ENCODE data around the gene SHANK3. TPM values are rescaled to one million over a fixed set of nuclear protein-coding genes. Genes with fewer than 3 reads are reported as not detected.
A peak's percentile ranks its signal among the peaks of the same experiment; 100 is the strongest.
"Not testable (repeated sequence)": the region's sequence is repeated elsewhere in the genome, so short reads cannot be mapped to it uniquely, and the experiment has no call there.

The SHANK3 gene
- total RNA-seq (2014; rRNA removed; shearing (Covaris generic); ENCODE audit: low replicate concordance) = 1.1 and 2.3 TPM in 2 replicates

DNA sequence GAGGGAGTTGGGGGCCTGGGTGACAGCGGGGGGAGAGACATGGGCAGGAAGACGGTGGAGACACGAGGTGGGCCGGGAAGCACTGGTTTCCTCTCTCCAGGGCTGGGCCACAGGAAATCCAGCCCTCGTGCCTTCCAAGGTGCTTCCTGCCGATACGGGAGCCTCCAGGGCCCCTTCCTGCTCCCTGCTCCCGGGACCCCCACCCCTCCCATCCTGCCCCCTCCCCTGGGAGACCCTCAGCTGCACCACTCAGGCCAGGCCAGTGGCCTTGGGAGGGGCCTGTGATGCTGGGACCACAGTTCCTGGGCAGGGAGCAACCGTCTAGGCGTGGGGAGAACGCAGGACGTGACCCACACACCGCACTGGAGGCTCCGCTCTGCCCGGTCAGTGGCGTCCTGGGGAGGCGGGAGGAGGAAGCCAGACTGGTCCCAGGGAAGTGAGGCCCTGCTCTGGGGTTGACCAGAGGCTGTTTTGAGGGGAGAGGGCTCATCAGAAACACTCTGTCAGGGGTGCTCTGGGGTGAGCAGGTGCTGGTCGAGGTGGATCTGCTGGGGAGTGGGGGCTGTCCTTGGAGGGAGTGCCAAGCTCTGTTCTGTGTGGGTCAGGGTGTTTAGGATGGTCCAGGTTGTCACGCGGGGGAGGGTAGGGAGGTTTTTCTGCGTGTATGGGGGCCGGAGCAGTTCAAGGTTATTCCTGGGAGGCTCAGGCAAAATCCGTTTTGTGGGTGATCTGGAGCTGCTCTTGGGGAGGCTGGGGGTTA is at the start of gene SHANK3:
Gene SHANK3, plus strand, starts transcription at position 353 of the 760 bp plus-strand sequence.
- in situ Hi-C loops (cut with HindIII; ENCODE audit: low pct_unique_long_range_greater_than_20kb, low sequenced_read_pairs) = no loop called here
- no peak for DNase-seq (ENCODE audit: low read depth)

DNA sequence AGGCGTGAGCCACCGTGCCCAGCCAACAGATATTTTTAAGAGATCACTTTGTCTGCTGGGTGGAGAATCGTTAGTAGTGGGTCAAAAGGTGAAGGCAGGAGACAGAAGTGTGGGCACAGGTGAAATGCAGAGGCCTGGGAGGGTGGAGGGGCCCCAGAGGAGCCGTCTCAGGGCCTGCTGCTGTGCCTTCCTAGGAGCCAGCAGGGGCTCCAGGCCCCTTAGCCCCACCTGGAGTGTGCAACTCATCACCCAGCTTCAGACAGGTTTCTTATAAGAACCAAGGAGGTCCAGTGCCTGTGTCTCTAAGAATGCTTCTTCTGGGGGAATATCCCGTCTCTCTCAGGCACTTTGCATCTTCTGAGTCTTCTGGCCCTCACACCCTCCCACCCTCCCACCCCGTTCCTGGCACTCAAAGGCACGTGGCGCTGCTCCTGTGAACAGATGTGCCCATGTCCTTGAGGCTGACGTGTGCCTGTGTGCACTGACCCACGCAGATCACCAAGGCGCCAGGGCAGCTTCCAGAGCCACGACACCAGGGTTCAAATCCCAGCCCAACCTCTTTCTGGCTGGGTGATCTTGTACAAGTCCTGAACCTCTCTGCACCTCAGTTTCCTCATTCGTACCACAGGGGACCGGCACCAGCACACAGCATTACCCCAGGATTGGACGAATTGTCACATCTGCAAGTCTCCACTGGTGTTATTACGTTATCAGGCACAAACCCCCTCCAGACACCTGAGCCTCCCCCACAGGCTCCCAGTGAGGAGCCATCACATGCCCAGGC is 48.1 kb upstream of the SHANK3 start:
- no peak for DNase-seq (ENCODE audit: low read depth)
- in situ Hi-C loops (cut with HindIII; ENCODE audit: low pct_unique_long_range_greater_than_20kb, low sequenced_read_pairs) = no loop called here

DNA sequence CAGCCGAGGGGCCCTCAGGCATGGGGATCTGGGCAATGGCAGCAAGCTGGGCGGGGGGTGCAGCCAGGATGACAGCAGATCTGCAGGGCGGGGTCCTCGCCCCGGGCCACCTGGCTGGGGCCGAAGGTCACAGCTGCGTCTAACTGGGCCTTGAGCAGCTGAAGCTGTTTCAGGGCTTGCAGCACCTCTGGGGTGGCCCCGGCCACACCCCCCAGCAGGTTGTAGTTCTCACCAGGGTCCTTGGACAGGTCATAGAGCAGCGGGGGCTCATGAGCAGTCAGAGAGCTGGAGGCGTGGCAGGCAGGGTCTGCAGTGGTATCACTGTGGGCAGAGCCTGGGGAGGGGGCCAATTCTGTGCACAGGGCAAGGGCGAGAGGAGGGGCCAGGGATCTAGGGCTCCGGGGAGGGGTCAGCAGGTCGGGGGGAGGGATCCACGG is 47.5 kb upstream of the SHANK3 start:
- in situ Hi-C loops (cut with HindIII; ENCODE audit: low pct_unique_long_range_greater_than_20kb, low sequenced_read_pairs) = no loop called here
- no peak for DNase-seq (ENCODE audit: low read depth)

DNA sequence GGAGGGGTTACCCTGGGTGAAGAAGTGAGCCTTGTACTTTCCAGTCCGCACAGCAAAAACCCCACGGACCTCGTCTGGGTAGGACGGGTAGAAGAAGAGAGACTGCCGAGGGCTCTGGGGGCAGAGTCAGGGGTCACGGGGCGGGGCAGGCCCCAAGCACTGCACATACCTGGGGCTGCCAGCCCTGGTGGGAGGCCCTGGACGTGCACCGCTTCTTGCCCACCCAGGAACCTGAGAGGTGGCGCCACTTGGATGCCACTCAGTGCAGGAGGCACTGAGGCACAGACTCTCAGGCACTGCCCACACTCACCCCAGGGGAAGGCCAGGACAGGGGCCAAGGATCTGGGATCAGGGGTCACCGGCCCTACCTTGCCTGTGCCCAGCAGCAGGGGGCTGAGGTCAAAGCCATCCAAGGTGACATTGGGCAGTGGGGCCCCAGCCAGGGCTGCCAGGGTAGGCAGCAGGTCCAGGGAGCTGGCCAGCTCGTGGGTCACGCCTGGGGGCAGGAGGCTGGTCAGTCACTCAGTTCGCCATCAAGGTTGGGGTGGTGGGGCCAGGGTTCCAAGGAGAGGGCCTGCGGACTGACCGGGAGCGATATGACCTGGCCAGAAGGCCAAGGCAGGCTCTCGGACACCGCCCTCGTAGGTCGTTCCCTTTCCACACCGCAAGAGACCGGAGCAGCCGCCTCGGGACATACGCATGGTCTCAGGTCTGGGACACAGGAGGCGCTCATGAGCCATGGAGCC is 46.9 kb upstream of the SHANK3 start:
- in situ Hi-C loops (cut with HindIII; ENCODE audit: low pct_unique_long_range_greater_than_20kb, low sequenced_read_pairs) = no loop called here
- no peak for DNase-seq (ENCODE audit: low read depth)

DNA sequence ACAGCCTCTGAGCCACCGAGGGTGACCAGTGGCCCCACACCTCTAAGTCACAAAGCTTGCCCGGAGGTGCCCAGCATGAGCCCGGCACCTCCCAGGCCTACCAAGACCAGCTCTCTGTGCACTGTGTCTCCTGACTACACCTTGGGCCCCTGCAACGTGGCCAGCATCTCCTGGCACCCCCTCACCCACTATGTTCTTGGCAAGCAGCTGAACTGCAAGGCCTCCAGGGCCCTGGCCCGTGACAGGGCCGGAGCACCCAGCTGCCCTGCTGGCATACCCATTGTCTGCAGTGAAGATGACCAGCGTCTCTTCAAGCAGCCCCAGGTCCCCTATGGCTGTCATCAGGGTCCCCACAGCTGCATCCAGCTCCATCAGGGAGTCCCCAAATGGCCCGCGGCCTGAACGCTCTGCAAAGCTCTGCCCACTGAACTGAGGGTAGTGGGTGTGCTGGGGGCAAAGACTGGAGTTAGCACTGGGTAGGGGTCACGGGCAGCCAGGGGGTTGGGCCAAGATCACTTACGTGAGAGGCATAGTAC is 46.2 kb upstream of the SHANK3 start:
- no peak for DNase-seq (ENCODE audit: low read depth)
- in situ Hi-C loops (cut with HindIII; ENCODE audit: low pct_unique_long_range_greater_than_20kb, low sequenced_read_pairs) = no loop called here

DNA sequence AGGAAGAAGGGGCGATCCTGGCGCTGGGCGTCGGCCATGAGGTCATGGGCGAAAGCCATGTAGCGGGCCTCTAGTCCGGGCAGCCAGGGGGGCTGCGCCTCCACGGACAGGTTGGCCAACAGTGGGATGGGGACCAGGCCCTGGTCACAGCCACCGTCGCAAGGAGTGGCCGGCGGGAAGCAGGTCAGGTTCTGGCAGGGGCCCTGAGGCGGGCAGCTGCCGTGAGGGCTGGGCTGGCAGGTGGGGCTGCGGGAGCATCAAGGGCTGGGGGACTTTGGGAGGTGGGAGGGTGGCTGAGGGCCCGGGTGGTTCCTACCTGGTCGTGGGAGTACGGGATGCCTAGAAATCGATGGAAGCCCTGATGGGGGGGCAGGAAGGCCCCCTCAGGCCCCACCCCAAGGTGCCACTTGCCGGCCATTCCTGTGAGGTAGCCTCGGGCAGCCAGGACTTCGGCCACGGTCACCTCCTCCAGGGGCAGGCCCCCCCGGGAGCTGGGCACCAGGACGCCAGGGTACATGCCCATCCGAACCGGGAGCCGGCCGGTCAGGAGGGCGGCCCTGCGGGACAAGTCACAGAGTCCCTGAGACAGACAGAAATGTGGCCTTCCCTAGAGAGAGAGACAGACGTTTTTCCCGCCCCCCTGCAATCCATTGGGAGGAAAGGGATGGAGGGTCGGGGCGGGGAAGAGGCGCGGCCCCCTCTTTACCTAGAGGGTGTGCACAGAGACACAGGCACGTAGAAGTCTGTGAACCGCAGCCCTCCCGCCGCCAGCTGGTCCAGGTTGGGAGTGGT is 45.6 kb upstream of the SHANK3 start:
- in situ Hi-C loops (cut with HindIII; ENCODE audit: low pct_unique_long_range_greater_than_20kb, low sequenced_read_pairs) = no loop called here
- no peak for DNase-seq (ENCODE audit: low read depth)

DNA sequence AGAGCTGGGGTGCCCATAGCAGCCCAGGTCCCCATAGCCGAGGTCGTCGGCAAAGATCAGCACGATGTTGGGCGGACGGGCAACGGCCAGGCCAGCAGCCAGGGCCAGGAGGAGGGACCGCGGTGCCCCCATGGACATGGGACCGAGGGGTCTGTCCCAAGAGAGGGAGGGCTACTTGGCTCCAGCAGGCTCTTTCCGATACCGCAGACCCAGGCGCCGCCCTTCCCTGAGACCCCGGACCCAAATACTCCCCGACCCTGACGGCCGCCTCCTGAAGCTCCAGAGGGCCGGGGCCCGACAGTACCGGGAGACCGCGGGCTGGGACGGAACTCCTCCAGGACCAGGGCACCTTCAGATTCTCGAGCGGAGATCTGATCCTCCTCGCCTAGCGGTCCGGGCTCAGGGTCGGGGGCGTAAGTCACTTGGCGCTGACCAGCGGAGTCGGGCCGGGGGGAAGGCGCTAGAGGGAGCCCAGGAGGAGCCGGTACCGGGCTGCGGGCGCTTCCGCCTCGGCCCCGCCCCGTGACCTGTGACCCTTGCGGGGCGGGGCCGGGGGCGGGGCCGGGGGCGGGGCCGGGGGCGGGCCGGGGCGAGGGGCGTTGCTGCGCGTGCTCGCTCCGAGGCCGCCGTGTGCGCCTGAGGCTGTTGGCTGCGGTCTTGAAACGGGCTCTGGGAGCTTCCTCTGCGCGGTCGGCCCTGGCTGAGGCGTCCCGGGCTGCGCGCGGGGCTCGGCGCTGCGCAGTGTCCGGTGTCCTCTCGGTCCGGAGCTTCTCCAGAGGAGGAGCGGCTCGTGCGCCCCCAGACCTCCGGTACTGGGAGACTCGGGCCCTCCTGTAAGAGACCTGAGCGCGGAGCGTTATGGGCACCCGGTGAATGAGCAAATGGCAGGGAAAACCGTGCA is 44.7 kb upstream of the SHANK3 start, which contains the start of gene ARSA:
Gene ARSA, minus strand, starts transcription at position 511 of the 901 bp plus-strand sequence. Its CDS starts 373 bp downstream, at position 138.
- peak; percentile 72 for DNase-seq (ENCODE audit: low read depth)
- in situ Hi-C loops (cut with HindIII; ENCODE audit: low pct_unique_long_range_greater_than_20kb, low sequenced_read_pairs) = no loop called here

DNA sequence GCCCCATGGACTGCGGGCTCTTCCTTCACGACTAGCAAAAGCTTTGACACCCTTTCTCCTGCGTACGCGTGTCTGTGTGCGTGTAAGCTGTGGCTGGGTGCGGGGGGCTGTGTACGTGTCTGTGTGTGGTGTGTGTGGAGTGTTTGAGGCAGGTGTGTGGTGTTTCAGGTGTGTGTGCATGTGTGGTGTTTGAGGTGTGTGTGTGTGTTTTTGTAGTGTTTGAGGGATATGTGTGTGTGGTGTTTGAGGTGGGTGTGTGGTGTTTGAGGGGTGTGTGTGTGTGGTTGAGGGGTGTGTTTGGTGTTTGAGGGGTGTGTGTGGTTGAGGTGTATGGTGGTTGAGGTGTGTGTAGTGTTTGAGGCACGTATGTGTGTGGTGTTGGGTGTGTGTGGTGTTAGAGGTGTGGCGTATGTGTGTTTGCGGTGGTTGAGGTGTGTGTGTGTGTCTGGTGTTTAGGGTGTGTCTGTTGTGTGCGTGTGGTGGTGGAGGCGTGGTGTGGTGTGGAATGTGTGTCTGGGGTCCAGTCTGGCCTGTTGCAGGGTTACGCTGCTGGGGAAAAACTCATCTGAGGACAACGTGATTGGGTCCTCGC is 44.0 kb upstream of the SHANK3 start:
- in situ Hi-C loops (cut with HindIII; ENCODE audit: low pct_unique_long_range_greater_than_20kb, low sequenced_read_pairs) = no loop called here
- DNase-seq (ENCODE audit: low read depth) = no peak

DNA sequence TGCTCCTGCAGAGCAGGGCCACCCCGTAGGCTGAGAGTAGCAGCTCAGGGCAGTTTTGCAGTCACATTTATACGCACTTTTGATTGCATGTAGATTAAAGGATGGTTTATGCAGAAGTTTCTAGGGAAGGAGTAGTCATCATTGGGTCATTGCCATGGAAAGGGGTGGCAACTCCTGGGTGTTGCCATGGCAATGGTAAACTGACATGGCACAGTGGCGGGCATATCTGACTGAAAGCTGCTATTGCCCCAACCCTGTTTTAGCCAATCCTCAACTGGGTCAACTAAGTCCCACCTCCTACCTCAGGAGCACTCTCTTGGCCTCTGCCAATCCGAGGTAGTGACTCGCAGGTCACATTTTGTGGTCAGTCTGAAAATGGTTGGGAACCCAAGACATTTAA is 42.2 kb upstream of the SHANK3 start:
- in situ Hi-C loops (cut with HindIII; ENCODE audit: low pct_unique_long_range_greater_than_20kb, low sequenced_read_pairs) = loop anchor here (5.0 kb wide), 1 partner anchor 37 kb away; no protein-coding TSS in a partner anchor
- DNase-seq (ENCODE audit: low read depth) = peak; percentile 82

DNA sequence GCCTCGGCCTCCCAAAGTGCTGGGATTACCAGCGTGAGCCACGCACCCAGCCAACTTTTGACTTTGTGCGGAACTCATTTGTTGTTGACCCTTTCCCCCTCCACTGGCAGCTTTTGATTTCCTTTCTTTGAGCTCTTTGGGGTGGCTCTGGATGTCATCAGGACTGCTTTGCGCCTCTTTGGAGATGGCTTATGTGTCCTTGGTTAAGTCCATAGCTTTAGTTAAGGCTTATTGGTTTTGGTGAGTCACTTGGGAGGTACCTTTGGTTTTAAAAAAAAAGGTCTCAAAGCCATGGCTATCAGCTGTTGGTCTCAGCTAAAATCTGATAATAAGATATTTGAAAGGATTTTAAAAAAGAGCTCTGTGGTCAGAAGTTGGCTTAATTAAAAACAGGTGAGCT is 39.5 kb upstream of the SHANK3 start:
- in situ Hi-C loops (cut with HindIII; ENCODE audit: low pct_unique_long_range_greater_than_20kb, low sequenced_read_pairs) = loop anchor here (5.0 kb wide), 1 partner anchor 34 kb away; no protein-coding TSS in a partner anchor
- DNase-seq (ENCODE audit: low read depth) = no peak

DNA sequence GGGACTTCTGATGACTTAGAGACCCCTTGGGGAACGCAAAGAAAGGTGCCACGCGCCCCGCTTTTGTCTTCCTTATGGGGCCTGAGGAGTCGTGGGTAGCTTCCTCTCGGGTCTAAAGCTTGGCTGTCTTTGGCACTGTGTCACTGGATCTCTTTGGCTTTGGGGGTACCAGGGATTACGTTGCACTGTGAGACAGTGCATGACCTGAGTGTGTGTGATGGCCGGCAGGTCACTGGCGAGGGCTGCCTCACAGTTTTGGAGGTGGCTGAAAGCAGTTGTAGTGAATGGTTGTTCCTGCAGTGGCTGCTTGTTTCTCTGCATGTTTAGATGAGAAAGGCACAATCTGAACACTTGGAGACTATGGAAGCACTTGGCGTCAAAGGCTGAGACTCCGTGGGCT is 38.9 kb upstream of the SHANK3 start:
- in situ Hi-C loops (cut with HindIII; ENCODE audit: low pct_unique_long_range_greater_than_20kb, low sequenced_read_pairs) = loop anchor here (5.0 kb wide), 1 partner anchor 34 kb away; no protein-coding TSS in a partner anchor
- no peak for DNase-seq (ENCODE audit: low read depth)

DNA sequence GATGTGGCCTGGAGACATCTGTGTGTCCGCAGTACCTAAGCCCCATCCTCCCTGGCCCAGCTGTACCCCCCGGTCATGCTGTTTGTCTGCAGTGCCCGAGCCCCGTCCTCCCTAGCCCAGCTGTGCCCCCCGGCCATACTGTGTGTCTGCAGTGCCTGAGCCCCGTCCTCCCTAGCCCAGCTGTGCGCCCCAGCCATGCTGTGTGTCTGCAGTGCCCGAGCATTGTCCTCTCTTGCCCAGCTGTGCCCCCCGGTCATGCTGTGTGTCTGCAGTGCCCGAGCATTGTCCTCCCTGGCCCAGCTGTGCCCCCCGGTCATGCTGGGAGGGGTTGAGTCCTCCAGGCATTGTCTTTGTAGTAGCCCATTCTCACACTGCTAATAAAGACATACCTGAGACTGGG is 37.0 kb upstream of the SHANK3 start:
- no peak for DNase-seq (ENCODE audit: low read depth)
- in situ Hi-C loops (cut with HindIII; ENCODE audit: low pct_unique_long_range_greater_than_20kb, low sequenced_read_pairs) = no loop called here

DNA sequence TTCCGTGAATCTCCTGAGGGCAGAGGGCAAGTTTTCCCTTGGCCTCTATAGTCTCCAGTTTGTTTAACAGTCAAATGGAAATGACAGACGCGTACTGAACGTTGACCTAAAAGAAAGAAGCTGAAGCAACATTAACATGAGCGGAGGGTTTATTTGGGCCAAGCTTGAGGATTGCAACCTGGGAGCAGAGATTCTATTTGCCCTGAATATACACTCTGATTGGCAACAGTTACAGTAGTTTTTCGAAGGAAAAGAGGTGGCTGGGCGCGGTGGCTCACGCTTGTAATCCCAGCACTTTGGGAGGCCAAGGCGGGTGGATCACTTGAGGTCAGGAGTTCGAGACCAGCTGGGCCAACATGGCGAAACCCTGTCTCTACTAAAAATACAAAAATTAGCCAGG is 32.3 kb upstream of the SHANK3 start:
- in situ Hi-C loops (cut with HindIII; ENCODE audit: low pct_unique_long_range_greater_than_20kb, low sequenced_read_pairs) = not testable (repeated sequence)

DNA sequence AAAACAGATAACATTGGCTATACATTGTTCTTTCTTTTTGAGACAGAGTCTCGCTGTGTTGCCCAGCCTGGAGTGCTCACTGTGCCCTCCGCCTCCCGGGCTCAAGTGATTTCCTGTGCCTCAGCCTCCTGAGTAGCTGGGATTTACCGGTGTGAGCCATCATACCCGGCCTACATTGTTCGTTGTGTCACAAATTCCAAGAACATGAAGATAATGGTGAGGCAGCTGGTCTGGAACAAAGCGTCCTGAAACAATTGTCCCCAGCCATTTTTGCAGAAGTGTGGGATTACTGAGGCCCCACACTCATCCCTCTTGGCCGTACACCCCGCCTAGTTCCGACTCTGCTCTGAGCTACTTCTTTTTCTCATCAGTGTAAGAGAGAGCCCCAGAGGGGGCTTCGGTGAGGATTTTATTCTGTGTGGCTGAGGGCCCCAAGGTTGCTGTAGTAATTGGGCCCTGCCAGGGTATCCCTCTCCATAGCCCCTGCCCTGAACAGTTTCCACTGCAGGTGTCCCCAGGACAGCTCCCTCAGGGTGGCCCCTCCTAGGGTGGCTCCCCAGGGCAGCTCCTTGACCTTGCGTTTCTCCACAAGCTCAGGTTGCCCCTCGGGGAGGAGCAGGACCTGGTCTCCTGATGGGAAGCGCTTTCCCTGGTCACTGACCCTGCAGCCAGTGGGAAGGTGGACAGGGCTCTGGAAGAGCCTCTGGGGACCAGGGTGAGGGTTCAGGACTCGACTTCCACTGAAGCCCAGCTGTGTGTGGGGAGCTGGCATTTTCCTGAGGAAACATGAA is 31.6 kb upstream of the SHANK3 start:
- in situ Hi-C loops (cut with HindIII; ENCODE audit: low pct_unique_long_range_greater_than_20kb, low sequenced_read_pairs) = no loop called here
- DNase-seq (ENCODE audit: low read depth) = no peak

More for the DNA sequence above, 32.3 kb upstream of the SHANK3 start:
- not testable (repeated sequence) for DNase-seq (ENCODE audit: low read depth)

DNA sequence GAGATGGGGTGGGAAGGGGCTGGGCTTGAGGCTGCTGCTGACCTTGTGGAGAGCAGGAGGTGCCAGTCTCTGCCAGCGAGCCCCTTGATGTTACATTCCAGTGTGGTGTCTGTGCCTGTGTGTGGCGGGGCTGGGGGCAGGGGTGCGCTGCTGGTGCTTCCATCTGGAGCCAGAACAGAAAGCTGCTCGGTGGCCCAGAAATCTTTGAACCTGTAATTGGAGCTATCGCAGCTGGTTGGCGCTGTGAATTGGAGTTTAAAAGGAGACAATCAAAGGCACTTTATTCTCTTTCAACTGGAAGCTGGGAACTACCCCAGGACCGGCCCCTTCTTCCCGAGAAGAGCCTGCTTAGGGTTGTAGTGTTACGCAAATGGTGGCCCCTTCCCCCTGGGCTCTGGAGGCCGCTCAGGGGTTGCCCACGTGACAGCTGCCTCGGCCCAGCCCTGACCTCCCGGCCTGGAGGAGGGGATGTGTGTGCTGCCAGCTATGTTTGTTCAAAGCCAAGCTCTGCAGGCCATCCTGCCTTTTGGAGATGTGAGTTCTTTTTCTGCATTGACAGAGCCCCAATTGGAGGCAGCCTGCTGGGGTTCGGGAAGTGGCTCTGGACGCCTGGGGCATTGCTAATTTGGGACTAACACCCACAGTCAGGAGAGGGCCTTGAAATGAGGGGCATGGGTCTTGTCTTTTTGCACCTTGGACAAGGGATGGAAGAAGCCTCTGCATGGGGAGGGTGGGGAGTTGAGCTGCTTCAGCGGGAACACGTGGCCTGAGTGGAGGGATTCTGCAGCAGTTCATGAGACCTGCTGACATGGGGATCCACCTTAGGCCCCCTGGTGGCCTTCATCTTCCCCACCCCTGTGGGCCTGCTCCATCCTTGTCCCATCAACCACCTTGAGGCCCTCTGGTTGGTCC is 30.7 kb upstream of the SHANK3 start:
- DNase-seq (ENCODE audit: low read depth) = no peak
- in situ Hi-C loops (cut with HindIII; ENCODE audit: low pct_unique_long_range_greater_than_20kb, low sequenced_read_pairs) = no loop called here
